Keratinocyte (primary cell): ENCODE data around the gene FANCI. TPM values are rescaled to one million over a fixed set of nuclear protein-coding genes. Genes with fewer than 3 reads are reported as not detected.

Experiments
- DNase-seq: peaks from one replicate; pipeline ENCODE4 v3.0.0-alpha.2; 2011; ENCODE audit warnings: low read depth, missing footprints, low spot score
- FAIRE-seq: peaks from 2 replicates; lab custom pipeline; 2011; peaks lifted over from hg19 to GRCh38; lab: Jason Lieb, UNC
- H2AFZ ChIP-seq: 2 replicates; pipeline ENCODE4 v1.6.0; 2012; ENCODE audit warnings: low read length, control low read depth, inconsistent platforms; ENCODE audit not compliant: control insufficient read depth
- H3K27ac ChIP-seq: 2 replicates; pipeline ENCODE4 v1.5.1; 2011; ENCODE audit warnings: low read length; ENCODE audit not compliant: control insufficient read depth, insufficient read depth
- H3K27me3 ChIP-seq: 3 replicates; pipeline ENCODE4 v1.6.0; 2011; ENCODE audit warnings: low read length; ENCODE audit not compliant: control insufficient read depth, insufficient read depth; ENCODE audit errors: extremely low read depth
- H3K36me3 ChIP-seq, 2 experiments: 2 replicates in 1 of 2; 3 replicates in 1 of 2; pipeline ENCODE4 v1.5.1; 2011; ENCODE audit warnings: low read length in 2 of 2, mild to moderate bottlenecking in 1 of 2; ENCODE audit not compliant: control insufficient read depth in 2 of 2, insufficient read depth in 2 of 2; ENCODE audit errors: extremely low read depth in 1 of 2
- H3K4me1 ChIP-seq: 3 replicates; pipeline ENCODE4 v1.5.1; 2011; ENCODE audit warnings: low read length; ENCODE audit not compliant: control insufficient read depth, insufficient read depth; ENCODE audit errors: extremely low read depth
- H3K4me2 ChIP-seq: 3 replicates; pipeline ENCODE4 v1.6.0; 2011; ENCODE audit warnings: low read depth, low read length; ENCODE audit not compliant: control insufficient read depth, insufficient read depth; ENCODE audit errors: extremely low read depth
- H3K4me3 ChIP-seq, 3 experiments: fragments of 200-600 bp in 1 of 3; sonication (generic) in 1 of 3; 2 replicates in 2 of 3; 3 replicates in 1 of 3; pipeline ENCODE4 v1.5.1; 2011 to 2016; ENCODE audit warnings: low read length in 3 of 3, mild to moderate bottlenecking in 3 of 3, control low read depth in 2 of 3, inconsistent platforms in 1 of 3, low read depth in 1 of 3, mixed read lengths in 1 of 3, mixed run types in 1 of 3, moderate library complexity in 1 of 3; ENCODE audit not compliant: control insufficient read depth in 2 of 3, insufficient read depth in 2 of 3; ENCODE audit errors: extremely low read depth in 1 of 3
- H3K79me2 ChIP-seq: 2 replicates; pipeline ENCODE4 v1.6.0; 2012; ENCODE audit warnings: low read length; ENCODE audit not compliant: control insufficient read depth, insufficient read depth
- H3K9ac ChIP-seq: 3 replicates; pipeline ENCODE4 v1.6.0; 2011; ENCODE audit warnings: low read length; ENCODE audit not compliant: control insufficient read depth, insufficient read depth; ENCODE audit errors: extremely low read depth
- H3K9me1 ChIP-seq: 3 replicates; pipeline ENCODE4 v1.6.0; 2011; ENCODE audit warnings: low read length; ENCODE audit not compliant: control insufficient read depth, insufficient read depth; ENCODE audit errors: extremely low read depth
- H3K9me3 ChIP-seq: 2 replicates; pipeline ENCODE4 v1.5.1; 2012; ENCODE audit warnings: low read depth, low read length; ENCODE audit not compliant: control insufficient read depth
- H4K20me1 ChIP-seq: 3 replicates; pipeline ENCODE4 v1.6.0; 2011; ENCODE audit warnings: low read length; ENCODE audit not compliant: control insufficient read depth, insufficient read depth; ENCODE audit errors: extremely low read depth
- CTCF ChIP-seq, 3 experiments: IDR thresholded peaks in 1 of 3; conservative IDR thresholded peaks in 1 of 3; optimal IDR thresholded peaks in 1 of 3; 2 replicates in 2 of 3; 3 replicates in 1 of 3; pipeline versions ENCODE3 to v1.5.1; 2011; ENCODE audit warnings: low read length in 3 of 3, mild to moderate bottlenecking in 3 of 3, moderate library complexity in 2 of 3, control low read depth in 1 of 3, inconsistent platforms in 1 of 3; ENCODE audit not compliant: insufficient read depth in 2 of 3; ENCODE audit errors: extremely low read depth in 1 of 3
- EZH2 ChIP-seq: IDR thresholded peaks from one replicate; pipeline ENCODE4 v1.6.1; 2012; ENCODE audit warnings: inconsistent platforms, mild to moderate bottlenecking, low read length, moderate library complexity
- dilution Hi-C: fragments of 300-500 bp; cut with MboI; formaldehyde crosslinking; loops from one replicate; pipeline ENCODE4 v1.7.0; 2020; ENCODE audit warnings: low sequenced_read_pairs; ENCODE audit not compliant: extremely low pct_ligation_motif_present
- polyA plus RNA-seq, 5 experiments: library from polyadenylated mRNA; depleted of rRNA in 3 of 5; stranded (reverse) in 3 of 5; stranded (forward) in 1 of 5; unstranded in 1 of 5; fragments of >200 nt; gene quantifications; 1 replicate in 1 of 5; 2 replicates in 3 of 5; 3 replicates in 1 of 5; pipeline versions ENCODE4 v1.2.1 to v1.2.3, GENCODE V29; 2011 to 2012; ENCODE audit warnings: missing spikeins in 2 of 5, low read depth in 1 of 5, low replicate concordance in 1 of 5

FANCI gene
- polyA plus RNA-seq, 1 donor (not counting 4 experiments of a cell fraction or from before 2014, with no cell fraction given), result 21.8 TPM

GRCh38 chr15:89309993-89310392 is 66.2 kb downstream of the FANCI start:
- FAIRE-seq, result no peak
- H2AFZ ChIP-seq, result no peak overlapping the region
- dilution Hi-C loops, result no loop called here

GRCh38 chr15:89315375-89315929 is 71.7 kb downstream of the FANCI start:
- H3K4me1 ChIP-seq, result no peaks in the 10 kb centered on the region
- no peak overlapping the region for H3K27ac ChIP-seq
- TF ChIP-seq CTCF (optimal IDR thresholded peaks at IDR 0.05 in 1 of 3, IDR thresholded peaks at IDR 0.05 in 1 of 3, conservative IDR thresholded peaks at IDR 0.05 in 1 of 3; ENCODE audit: extremely low read depth in 1 of 3, insufficient read depth in 2 of 3, low read length in 3 of 3) (no peak), EZH2 (no peak)
- H3K36me3 ChIP-seq, result peaks cover 30 to 40% of the 10 kb centered on the region in 2 experiments
- H3K9ac ChIP-seq, result no peak overlapping the region
- peaks cover 8% of the 10 kb centered on the region for H4K20me1 ChIP-seq
- no peak overlapping the region for H2AFZ ChIP-seq
- DNase-seq, result no peak
- H3K9me1 ChIP-seq, result no peaks in the 10 kb centered on the region
- H3K27me3 ChIP-seq, result no peaks in the 10 kb centered on the region
- no peak overlapping the region for H3K4me2 ChIP-seq
- no peaks in the 10 kb centered on the region for H3K9me3 ChIP-seq
- no peak for FAIRE-seq
- H3K4me3 ChIP-seq, result no peak overlapping the region
- dilution Hi-C loops, result no loop called here
- H3K79me2 ChIP-seq, result no peaks in the 10 kb centered on the region

More at GRCh38 chr15:89309993-89310392, 66.2 kb downstream of the FANCI start:
- Histone ChIP-seq H3K27ac (no peak overlapping the region), H3K4me3 (no peak overlapping the region), H3K9me1 (no peaks in the 10 kb centered on the region), H3K27me3 (no peaks in the 10 kb centered on the region), H3K9me3 (no peaks in the 10 kb centered on the region), H3K9ac (no peak overlapping the region), H4K20me1 (no peaks in the 10 kb centered on the region), H3K4me1 (no peaks in the 10 kb centered on the region), H3K79me2 (no peaks in the 10 kb centered on the region), H3K36me3 (peaks cover 6 to 13% of the 10 kb centered on the region in 2 experiments), H3K4me2 (no peak overlapping the region)
- DNase-seq, result no peak
- no peak for TF ChIP-seq EZH2
- TF ChIP-seq CTCF (optimal IDR thresholded peaks at IDR 0.05 in 1 of 3, IDR thresholded peaks at IDR 0.05 in 1 of 3, conservative IDR thresholded peaks at IDR 0.05 in 1 of 3; ENCODE audit: extremely low read depth in 1 of 3, insufficient read depth in 2 of 3, low read length in 3 of 3), result no peak
